Neuronal stem cell (in vitro differentiated cells): ENCODE data around the gene TRPC4AP.

Experiments
- DNase-seq: peaks from one replicate; pipeline ENCODE4 v3.0.0-alpha.2; 2013; ENCODE audit warnings: low spot score
- H2AFZ ChIP-seq: one replicate; pipeline ENCODE4 v1.6.1; 2013; ENCODE audit warnings: mild to moderate bottlenecking, low read length, inconsistent platforms
- H2AK5ac ChIP-seq: 2 replicates; pipeline ENCODE4 v1.6.1; 2013; ENCODE audit warnings: low read depth, mild to moderate bottlenecking, inconsistent platforms, low read length, moderate library complexity, mixed read lengths
- H2BK120ac ChIP-seq: 2 replicates; pipeline ENCODE4 v1.6.1; 2013; ENCODE audit warnings: low read depth, mild to moderate bottlenecking, inconsistent platforms, low read length, moderate library complexity, mixed read lengths
- H2BK12ac ChIP-seq: one replicate; pipeline ENCODE4 v1.6.1; 2013; ENCODE audit warnings: low read length, inconsistent platforms
- H2BK15ac ChIP-seq: 2 replicates; pipeline ENCODE4 v1.6.1; 2013; ENCODE audit warnings: mild to moderate bottlenecking, low read length, inconsistent platforms, mixed read lengths
- H2BK5ac ChIP-seq: one replicate; pipeline ENCODE4 v1.6.1; 2013; ENCODE audit warnings: inconsistent platforms, mild to moderate bottlenecking, low read length, moderate library complexity
- H3K14ac ChIP-seq: one replicate; pipeline ENCODE4 v1.6.1; 2013; ENCODE audit warnings: low read length, inconsistent platforms
- H3K18ac ChIP-seq: 2 replicates; pipeline ENCODE4 v1.6.1; 2013; ENCODE audit warnings: low read length, inconsistent platforms
- H3K23ac ChIP-seq: 2 replicates; pipeline ENCODE4 v1.6.1; 2013; ENCODE audit warnings: low read depth, mild to moderate bottlenecking, mixed read lengths, low read length, inconsistent platforms; ENCODE audit not compliant: poor library complexity
- H3K27ac ChIP-seq: replicated peaks from 3 replicates; pipeline ENCODE4 v1.5.1; 2013; ENCODE audit warnings: low read length, inconsistent platforms
- H3K27me3 ChIP-seq, 3 experiments: 2 replicates each; pipeline ENCODE4 v1.6.1; 2013; ENCODE audit warnings: low read length in 3 of 3, mild to moderate bottlenecking in 2 of 3, inconsistent platforms in 1 of 3, low read depth in 1 of 3, mixed read lengths in 1 of 3, moderate library complexity in 1 of 3; ENCODE audit not compliant: control insufficient read depth in 3 of 3, insufficient read depth in 3 of 3
- H3K36me3 ChIP-seq, 2 donors: replicated peaks in 1 of 2; 2 replicates each; pipeline ENCODE4 v1.6.1; 2013; ENCODE audit warnings: low read length in 2 of 2; ENCODE audit not compliant: control insufficient read depth in 2 of 2, insufficient read depth in 2 of 2
- H3K4ac ChIP-seq: 2 replicates; pipeline ENCODE4 v1.6.1; 2013; ENCODE audit warnings: inconsistent platforms, mild to moderate bottlenecking, low read length, moderate library complexity
- H3K4me1 ChIP-seq, 2 donors: 1 replicate in 1 of 2; 2 replicates in 1 of 2; pipeline ENCODE4 v1.6.1; 2013; ENCODE audit warnings: low read length in 2 of 2, low read depth in 1 of 2; ENCODE audit not compliant: control insufficient read depth in 2 of 2, insufficient read depth in 1 of 2
- H3K4me2 ChIP-seq: one replicate; pipeline ENCODE4 v1.6.1; 2013; ENCODE audit warnings: mild to moderate bottlenecking, low read length, inconsistent platforms; ENCODE audit not compliant: insufficient read depth, poor library complexity, severe bottlenecking
- H3K4me3 ChIP-seq, 2 donors: 2 replicates each; pipeline ENCODE4 v1.5.1; 2013; ENCODE audit warnings: low read length in 2 of 2, mild to moderate bottlenecking in 2 of 2, inconsistent platforms in 1 of 2, moderate library complexity in 1 of 2
- H3K79me1 ChIP-seq: one replicate; pipeline ENCODE4 v1.6.1; 2013; ENCODE audit warnings: low read depth, mild to moderate bottlenecking, inconsistent platforms, low read length, moderate library complexity
- H3K9ac ChIP-seq: one replicate; pipeline ENCODE4 v1.6.1; 2013; ENCODE audit warnings: mild to moderate bottlenecking, low read depth, low read length, inconsistent platforms; ENCODE audit not compliant: poor library complexity
- H3K9me3 ChIP-seq, 2 donors: replicated peaks in 1 of 2; 2 replicates each; pipeline versions ENCODE3 to v1.6.1; 2013; ENCODE audit warnings: low read length in 2 of 2, mild to moderate bottlenecking in 2 of 2, inconsistent platforms in 1 of 2, low read depth in 1 of 2, mixed read lengths in 1 of 2, moderate library complexity in 1 of 2; ENCODE audit not compliant: control insufficient read depth in 2 of 2, insufficient read depth in 1 of 2
- H4K8ac ChIP-seq: one replicate; pipeline ENCODE4 v1.6.1; 2013; ENCODE audit warnings: low read depth, mild to moderate bottlenecking, inconsistent platforms, low read length, moderate library complexity
- H4K91ac ChIP-seq: one replicate; pipeline ENCODE4 v1.6.1; 2013; ENCODE audit warnings: low read length, low read depth, mild to moderate bottlenecking, inconsistent platforms; ENCODE audit not compliant: poor library complexity
- WGBS, 2 donors: extraction: QIAGEN DNeasy Blood & Tissue Kit; methylation state at CpG; one replicate each; pipeline ENCODE4 v1.1.7; 2013; ENCODE audit warnings: missing lambda C conversion rate in 2 of 2, mixed read lengths in 1 of 2; ENCODE audit not compliant: insufficient read length in 2 of 2, insufficient replicate concordance in 1 of 2; ENCODE audit errors: extremely low coverage in 2 of 2; 5-methylcytosine and 5-hydroxymethylcytosine counted together

Gene TRPC4AP

GRCh38 chr20:34955231-34956040 is 137.2 kb downstream of the TRPC4AP start, which contains the start of the genes GSS and MYH7B:
Gene GSS (minus strand): TSS chr20:34955806. CDS start chr20:34951852, 3,954 bp downstream.
Gene MYH7B (plus strand): TSS chr20:34955868. CDS start chr20:34978006, 22,138 bp downstream.
- Histone ChIP-seq H3K4me3 (peak within 1 kb of the TSS; percentile 66 to 88), H3K4me1 (peaks cover 3 to 12% of the 10 kb centered on the region in 2 donors), H3K4ac (no peak within 1 kb of the TSS), H3K14ac (no peak within 1 kb of the TSS), H4K91ac (no peak within 1 kb of the TSS), H2BK120ac (peak within 1 kb of the TSS; percentile 89), H3K23ac (peak within 1 kb of the TSS; percentile 95), H2AK5ac (peak within 1 kb of the TSS; percentile 65), H3K18ac (peak within 1 kb of the TSS; percentile 88), H2BK15ac (no peak within 1 kb of the TSS), H3K4me2 (peak within 1 kb of the TSS; percentile 68), H3K27ac (peak within 1 kb of the TSS; percentile 83), H3K9me3 (peaks cover 2 to 7% of the 10 kb centered on the region in 2 donors), H2BK12ac (no peak within 1 kb of the TSS), H2AFZ (peak within 1 kb of the TSS; percentile 96), H3K79me1 (no peaks in the 10 kb centered on the region), H3K9ac (peak within 1 kb of the TSS; percentile 91), H3K36me3 (peaks cover 1 to 10% of the 10 kb centered on the region in 2 donors), H3K27me3 (no peaks in the 10 kb centered on the region), H2BK5ac (peak within 1 kb of the TSS; percentile 54), H4K8ac (peak within 1 kb of the TSS; percentile 29)
- DNase-seq = peak; percentile 99
- no CpG with 5 or more reads among the region's 62 CpGs for WGBS, 2 donors

- no peak overlapping the region for H3K14ac ChIP-seq
- H3K9ac ChIP-seq = no peak overlapping the region
- no peak overlapping the region for H2BK12ac ChIP-seq
- H3K79me1 ChIP-seq = no peaks in the 10 kb centered on the region
- H3K23ac ChIP-seq = peak overlapping the region; percentile 95
- H3K4me1 ChIP-seq = peaks cover 3 to 12% of the 10 kb centered on the region in 2 donors
- H4K91ac ChIP-seq = no peak overlapping the region
- peak overlapping the region; percentile 96 for H2AFZ ChIP-seq
- peak overlapping the region; percentile 66 to 88 for H3K4me3 ChIP-seq
- peaks cover 2 to 7% of the 10 kb centered on the region in 2 donors for H3K9me3 ChIP-seq
- peak overlapping the region; percentile 83 for H3K27ac ChIP-seq
- H3K36me3 ChIP-seq = peaks cover 1 to 14% of the 10 kb centered on the region in 2 donors
- H3K27me3 ChIP-seq = no peaks in the 10 kb centered on the region
- H2BK120ac ChIP-seq = no peak overlapping the region
- H3K4ac ChIP-seq = no peak overlapping the region
- H2AK5ac ChIP-seq = no peak overlapping the region
- H2BK5ac ChIP-seq = no peak overlapping the region
- no CpG with 5 or more reads among the region's 13 CpGs for WGBS, 2 donors
- H4K8ac ChIP-seq = no peak overlapping the region
- no peak overlapping the region for H3K18ac ChIP-seq
- H2BK15ac ChIP-seq = no peak overlapping the region
- H3K4me2 ChIP-seq = peak overlapping the region; percentile 68
- no peak for DNase-seq
Observed at GRCh38 chr20:34954904-34955230, 137.7 kb downstream of the TRPC4AP start.

- Histone ChIP-seq H3K79me1 (no peaks in the 10 kb centered on the region), H3K4me1 (peaks cover 3 to 12% of the 10 kb centered on the region in 2 donors), H4K91ac (no peak overlapping the region), H3K4me3 (no peak overlapping the region), H3K4me2 (no peak overlapping the region), H3K27ac (no peak overlapping the region), H4K8ac (no peak overlapping the region), H2BK120ac (no peak overlapping the region), H2AFZ (no peak overlapping the region), H2BK12ac (no peak overlapping the region), H3K9ac (no peak overlapping the region), H3K23ac (no peak overlapping the region), H3K9me3 (peaks cover 2 to 7% of the 10 kb centered on the region in 2 donors), H3K4ac (no peak overlapping the region), H2AK5ac (no peak overlapping the region), H2BK5ac (no peak overlapping the region), H3K36me3 (peaks cover 1 to 23% of the 10 kb centered on the region in 2 donors), H2BK15ac (no peak overlapping the region), H3K27me3 (no peaks in the 10 kb centered on the region), H3K18ac (no peak overlapping the region), H3K14ac (no peak overlapping the region)
- DNase-seq = no peak
- WGBS, 2 donors = no CpG with 5 or more reads among the region's 7 CpGs
Observed at GRCh38 chr20:34953960-34954359, 138.6 kb downstream of the TRPC4AP start.

- Histone ChIP-seq H3K79me1 (no peaks in the 10 kb centered on the region), H3K27ac (no peak overlapping the region), H3K4me1 (peaks cover 3 to 12% of the 10 kb centered on the region in 2 donors), H2BK15ac (no peak overlapping the region), H3K23ac (no peak overlapping the region), H3K9ac (no peak overlapping the region), H3K9me3 (peaks cover 2 to 4% of the 10 kb centered on the region in 2 donors), H4K8ac (no peak overlapping the region), H3K4me3 (no peak overlapping the region), H2BK5ac (no peak overlapping the region), H3K18ac (no peak overlapping the region), H3K36me3 (peaks cover 1 to 29% of the 10 kb centered on the region in 2 donors), H3K4me2 (no peak overlapping the region), H2BK120ac (no peak overlapping the region), H2AK5ac (no peak overlapping the region), H3K4ac (no peak overlapping the region), H3K27me3 (no peaks in the 10 kb centered on the region), H2BK12ac (no peak overlapping the region), H2AFZ (no peak overlapping the region), H4K91ac (no peak overlapping the region), H3K14ac (no peak overlapping the region)
- WGBS, 2 donors = no CpG with 5 or more reads among the region's 5 CpGs
- no peak for DNase-seq
Observed at GRCh38 chr20:34952671-34953070, 139.9 kb downstream of the TRPC4AP start.
